Stomach (tissue), 9 donors: Measurements from ENCODE around the gene GABRR2. TPM values are rescaled to one million over a fixed set of nuclear protein-coding genes. Genes with fewer than 3 reads are reported as not detected.

ENCODE experiments used
- DNase-seq, 2 donors: peaks; one replicate each; pipeline versions ENCODE4 v3.0.0 to v3.0.0-alpha.2; 2013 to 2019
- H3K27ac ChIP-seq, 5 donors: fragments of 200-600 bp in 4 of 5; sonication (generic) in 4 of 5; one replicate each; pipeline ENCODE4 v1.5.1; 2013 to 2019; ENCODE audit warnings: mild to moderate bottlenecking in 1 of 5, moderate library complexity in 1 of 5
- H3K27me3 ChIP-seq, 3 donors: fragments of 200-600 bp; sonication (generic); one replicate each; pipeline ENCODE4 v1.5.1; 2017 to 2019; ENCODE audit warnings: mixed run types in 1 of 3
- H3K36me3 ChIP-seq, 4 donors: fragments of 200-600 bp; sonication (generic); 1 replicate in 3 of 4; 2 replicates in 1 of 4; pipeline ENCODE4 v1.5.1; 2016 to 2019
- H3K4me1 ChIP-seq, 4 donors: fragments of 200-600 bp; sonication (generic); one replicate each; pipeline ENCODE4 v1.5.1; 2016 to 2019
- H3K4me3 ChIP-seq, 4 donors: fragments of 200-600 bp; sonication (generic) in 3 of 4; one replicate each; pipeline ENCODE4 v1.5.1; 2016 to 2019; ENCODE audit warnings: mild to moderate bottlenecking in 1 of 4
- H3K9me3 ChIP-seq, 4 donors: fragments of 200-600 bp; sonication (generic); one replicate each; pipeline ENCODE4 v1.5.1; 2016 to 2019
- CTCF ChIP-seq, 7 experiments: fragments of 450-650 bp in 4 of 7; fragments of 200-600 bp in 3 of 7; sonication (generic) in 3 of 7; IDR thresholded peaks; one replicate each; pipeline ENCODE4 v1.5.1; 2016 to 2019; ENCODE audit warnings: antibody characterized with exemption in 7 of 7, control low read depth in 2 of 7, mild to moderate bottlenecking in 1 of 7
- EP300 ChIP-seq: sonication (generic); formaldehyde crosslinking; IDR thresholded peaks from one replicate; pipeline ENCODE4 v1.6.1; 2017; ENCODE audit warnings: antibody characterized with exemption
- POLR2A ChIP-seq, 4 donors: fragments of 450-650 bp; IDR thresholded peaks; one replicate each; pipeline ENCODE4 v1.6.1; 2016; ENCODE audit warnings: antibody characterized with exemption in 4 of 4, control low read depth in 2 of 4, mild to moderate bottlenecking in 1 of 4, moderate library complexity in 1 of 4
- POLR2AphosphoS5 ChIP-seq, 3 donors: sonication (generic); formaldehyde crosslinking; IDR thresholded peaks; one replicate each; pipeline ENCODE4 v1.6.1; 2016; ENCODE audit warnings: antibody characterized with exemption in 3 of 3
- WGBS, 5 donors: extraction: QIAGEN DNeasy Blood & Tissue Kit in 3 of 5; methylation state at CpG; one replicate each; pipeline versions ENCODE4 v1.1.5 to v1.1.7; 2013 to 2018; 5-methylcytosine and 5-hydroxymethylcytosine counted together
- intact Hi-C: fragments of 100-400 bp; cut with DNase I; formaldehyde crosslinking; loops from one replicate; pipeline ENCODE4 v1.15.1; 2023; ENCODE audit warnings: low total_unique reads
- polyA plus RNA-seq, 3 donors: library from polyadenylated mRNA; stranded (reverse); fragments of 200-250 nt; gene quantifications; one replicate each; pipeline ENCODE4 v1.2.3, GENCODE V29; 2013
- total RNA-seq, 5 donors: library from RNA; depleted of rRNA; stranded (reverse); fragments of >200 nt; gene quantifications; one replicate each; pipeline versions ENCODE4 v1.1.0 to v1.2.3, GENCODE V29; 2014 to 2016
- donor health status: healthy with polysubstance abuse.
- donor health status: Bipolar disorder and iron deficiency.
- donor health status: healthy.

The GABRR2 gene
- total and polyA plus RNA-seq, 8 donors = 0.15 to 7.6 (median 0.73) TPM; not detected in 5

- Histone ChIP-seq H3K4me3 (no peak overlapping the region), H3K9me3 (no peaks in the 10 kb centered on the region), H3K4me1 (peaks cover 16 to 32% (median 21%) of the 10 kb centered on the region in 4 donors), H3K27ac (peak overlapping the region in 4 of 5 donors; percentile 55 to 75 (median 70)), H3K27me3 (no peaks in the 10 kb centered on the region), H3K36me3 (peaks cover 0 to 9% (median 8%) of the 10 kb centered on the region in 4 donors)
- 20 to 46% (median 35%) methylated on average over 1 of the region's 1 CpG for WGBS, 5 donors
- intact Hi-C loops = loop anchor here (10.0 kb wide), 1 partner anchor 52 kb away; no protein-coding TSS in a partner anchor
- peak in 1 of 2 donors; percentile 62 for DNase-seq
- no peak for TF ChIP-seq EP300
- TF ChIP-seq CTCF (IDR thresholded peaks at IDR 0.05) = no peak
- TF ChIP-seq POLR2A (IDR thresholded peaks at IDR 0.05) = no peak
- TF ChIP-seq POLR2AphosphoS5 (IDR thresholded peaks at IDR 0.05) = no peak
Measured at GRCh38 chr6:89313006-89313405, 2.1 kb downstream of the GABRR2 start.

- intact Hi-C loops = loop anchor here (10.0 kb wide), 1 partner anchor 53 kb away; no protein-coding TSS in a partner anchor
- Histone ChIP-seq H3K4me3 (peak overlapping the region; percentile 8 to 25 (median 10)), H3K27me3 (no peaks in the 10 kb centered on the region), H3K27ac (peak overlapping the region; percentile 36 to 75 (median 65)), H3K9me3 (no peaks in the 10 kb centered on the region), H3K36me3 (peaks cover 0 to 9% (median 8%) of the 10 kb centered on the region in 4 donors), H3K4me1 (peaks cover 16 to 32% (median 21%) of the 10 kb centered on the region in 4 donors)
- TF ChIP-seq POLR2A (IDR thresholded peaks at IDR 0.05) = no peak
- peak in 5 of 7 experiments; percentile 20 to 44 (median 39) for TF ChIP-seq CTCF (IDR thresholded peaks at IDR 0.05)
- TF ChIP-seq EP300 = no peak
- peak in 1 of 3 donors; percentile 29 for TF ChIP-seq POLR2AphosphoS5 (IDR thresholded peaks at IDR 0.05)
- peak; percentile 75 to 88 for DNase-seq
- WGBS, 5 donors = 23 to 34% (median 28%) methylated on average over 9 of the region's 9 CpGs
Measured at GRCh38 chr6:89311853-89312531, 3.1 kb downstream of the GABRR2 start.

DNA sequence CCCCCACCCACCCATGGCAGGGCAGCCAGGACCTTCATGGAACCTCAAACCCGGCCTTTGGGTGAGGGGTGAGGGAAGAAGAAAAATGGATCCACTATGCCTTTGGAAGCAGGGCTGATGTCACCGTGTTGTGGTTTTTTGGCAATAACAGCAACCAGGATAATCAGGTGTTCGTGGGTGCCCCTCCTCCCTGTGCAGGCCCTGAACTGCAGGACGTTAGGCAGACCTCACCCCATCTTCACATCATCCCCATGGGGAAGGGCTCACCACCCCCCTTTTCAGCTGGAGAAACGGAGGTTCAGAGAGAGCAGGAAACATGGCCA is 3.6 kb downstream of the GABRR2 start:
- intact Hi-C loops = loop anchor here (10.0 kb wide), 1 partner anchor 53 kb away; no protein-coding TSS in a partner anchor
- Histone ChIP-seq H3K27me3 (no peaks in the 10 kb centered on the region), H3K9me3 (no peaks in the 10 kb centered on the region), H3K4me3 (no peak overlapping the region), H3K4me1 (peaks cover 16 to 32% (median 21%) of the 10 kb centered on the region in 4 donors), H3K27ac (peak overlapping the region in 4 of 5 donors; percentile 55 to 75 (median 70)), H3K36me3 (peaks cover 0 to 9% (median 8%) of the 10 kb centered on the region in 4 donors)
- TF ChIP-seq CTCF (IDR thresholded peaks at IDR 0.05) = no peak
- no peak for TF ChIP-seq POLR2AphosphoS5 (IDR thresholded peaks at IDR 0.05)
- TF ChIP-seq EP300 = no peak
- TF ChIP-seq POLR2A (IDR thresholded peaks at IDR 0.05) = no peak
- 20 to 54% (median 37%) methylated on average over 4 to 5 of the region's 5 CpGs for WGBS, 5 donors
- DNase-seq = no peak

- DNase-seq = no peak
- TF ChIP-seq POLR2A (IDR thresholded peaks at IDR 0.05) = no peak
- TF ChIP-seq CTCF (IDR thresholded peaks at IDR 0.05) = no peak
- no peak for TF ChIP-seq EP300
- no peak for TF ChIP-seq POLR2AphosphoS5 (IDR thresholded peaks at IDR 0.05)
Measured at GRCh38 chr6:89310929-89311328, 4.2 kb downstream of the GABRR2 start.

More at GRCh38 chr6:89310929-89311328, 4.2 kb downstream of the GABRR2 start:
- peaks cover 16 to 32% (median 21%) of the 10 kb centered on the region in 4 donors for H3K4me1 ChIP-seq
- no peaks in the 10 kb centered on the region for H3K27me3 ChIP-seq
- H3K36me3 ChIP-seq = peaks cover 0 to 8% (median 7%) of the 10 kb centered on the region in 4 donors
- no peak overlapping the region for H3K4me3 ChIP-seq
- H3K9me3 ChIP-seq = no peaks in the 10 kb centered on the region
- H3K27ac ChIP-seq = no peak overlapping the region
- 52 to 70% (median 56%) methylated on average over 11 of the region's 11 CpGs for WGBS, 5 donors
- intact Hi-C loops = loop anchor here (10.0 kb wide), 1 partner anchor 54 kb away; no protein-coding TSS in a partner anchor
